HepG2 (cell line): ENCODE results near the gene DLST. TPM values are rescaled to one million over a fixed set of nuclear protein-coding genes. Genes with fewer than 3 reads are reported as not detected.

Source experiments
- ATAC-seq: fragments of 200-7000 bp; cut with Tn5 transposase; 3 replicates; pipeline ENCODE4 v1.9.1; 2020; ENCODE audit warnings: mild to moderate bottlenecking, moderate library complexity
- BruUV-seq: library from RNA; stranded (reverse); fragments of 400-500 nt; replicated peaks from 2 replicates; lab custom pipeline; 2021; lab: Mats Ljungman, UMichigan
- CTCF ChIA-PET: fragments of 300-600 bp; formaldehyde crosslinking; extraction: SDS; loops from one replicate; lab custom pipeline; 2021; ENCODE audit warnings: low total read pairs, inconsistent platforms, low intra/inter-chr PET ratio; lab: Yijun Ruan, JAX
- POLR2A ChIA-PET: fragments of 350-600 bp; sonication (Branson Sonifier 250); formaldehyde crosslinking; loops from one replicate; lab custom pipeline; 2020; ENCODE audit warnings: antibody characterized with exemption, inconsistent platforms; lab: Yijun Ruan, JAX
- DNase-seq: peaks from one replicate; pipeline ENCODE4 v3.0.0-alpha.2; 2015; ENCODE audit warnings: low spot score
- FAIRE-seq: peaks from 3 replicates; lab custom pipeline; 2011; peaks lifted over from hg19 to GRCh38; lab: Jason Lieb, UNC
- H2AFZ ChIP-seq: one replicate; pipeline ENCODE4 v1.6.1; 2011; ENCODE audit warnings: low read length, inconsistent platforms
- H3K27ac ChIP-seq: fragments of 300-600 bp; 3 replicates; pipeline ENCODE4 v1.8.0; 2011; ENCODE audit warnings: mixed run types, mild to moderate bottlenecking, mixed read lengths, low read length, inconsistent platforms; ENCODE audit not compliant: insufficient read depth; ENCODE audit errors: extremely low read length
- H3K27me3 ChIP-seq, 2 experiments: fragments of 200-600 bp in 1 of 2; 2 replicates in 1 of 2; 3 replicates in 1 of 2; pipeline versions ENCODE4 v1.6.0 to v1.8.0; 2011; ENCODE audit warnings: low read length in 2 of 2, mild to moderate bottlenecking in 2 of 2, moderate library complexity in 2 of 2, inconsistent platforms in 1 of 2; ENCODE audit not compliant: insufficient read depth in 2 of 2, control insufficient read depth in 1 of 2
- H3K36me3 ChIP-seq, 2 experiments: fragments of 200-600 bp in 1 of 2; replicated peaks in 1 of 2; 2 replicates in 1 of 2; 3 replicates in 1 of 2; pipeline versions ENCODE4 v1.5.1 to v1.8.0; 2011; ENCODE audit warnings: low read length in 2 of 2, inconsistent platforms in 1 of 2; ENCODE audit not compliant: insufficient read depth in 2 of 2, control insufficient read depth in 1 of 2
- H3K4me1 ChIP-seq: 2 replicates; pipeline ENCODE4 v1.5.1; 2012; ENCODE audit warnings: low read length, inconsistent platforms; ENCODE audit not compliant: insufficient read depth
- H3K4me2 ChIP-seq: 2 replicates; pipeline ENCODE4 v1.6.0; 2011; ENCODE audit warnings: low read depth, low read length, inconsistent platforms
- H3K4me3 ChIP-seq, 3 experiments: fragments of 200-600 bp in 1 of 3; sonication (generic), shearing (Covaris generic) in 1 of 3; replicated peaks in 1 of 3; 2 replicates each; pipeline ENCODE4 v1.5.1; 2011 to 2016; ENCODE audit warnings: low read length in 3 of 3, inconsistent platforms in 2 of 3, low read depth in 2 of 3, mild to moderate bottlenecking in 2 of 3, control low read depth in 1 of 3, mixed read lengths in 1 of 3; ENCODE audit not compliant: insufficient read depth in 1 of 3
- H3K79me2 ChIP-seq: one replicate; pipeline ENCODE4 v1.6.1; 2011; ENCODE audit warnings: low read length, inconsistent platforms; ENCODE audit not compliant: insufficient read depth
- H3K9ac ChIP-seq: 2 replicates; pipeline ENCODE4 v1.6.0; 2011; ENCODE audit warnings: mild to moderate bottlenecking, low read depth, low read length, inconsistent platforms; ENCODE audit not compliant: insufficient read depth
- H3K9me3 ChIP-seq: 2 replicates; pipeline ENCODE4 v1.5.1; 2012; ENCODE audit warnings: mild to moderate bottlenecking, low read length
- H4K20me1 ChIP-seq: 2 replicates; pipeline ENCODE4 v1.6.0; 2011; ENCODE audit warnings: inconsistent platforms, mild to moderate bottlenecking, low read length, moderate library complexity; ENCODE audit not compliant: insufficient read depth
- E2F1 ChIP-seq: sonication (generic); formaldehyde crosslinking; IDR thresholded peaks from 2 replicates; pipeline ENCODE4 v1.5.0; 2020; ENCODE audit warnings: missing genetic modification reagents
- GMEB1 ChIP-seq: sonication (generic); formaldehyde crosslinking; IDR thresholded peaks from 2 replicates; pipeline ENCODE4 v1.5.1; 2020; ENCODE audit warnings: missing genetic modification reagents, mild to moderate bottlenecking, borderline replicate concordance
- HOMEZ ChIP-seq: IDR thresholded peaks from 2 replicates; pipeline ENCODE4 v1.6.1; 2016; ENCODE audit warnings: low read depth
- MEIS2 ChIP-seq: sonication (generic); formaldehyde crosslinking; IDR thresholded peaks from 2 replicates; pipeline ENCODE4 v1.9.0; 2021; ENCODE audit warnings: mild to moderate bottlenecking, missing genetic modification reagents
- MLLT10 ChIP-seq: sonication (generic); formaldehyde crosslinking; IDR thresholded peaks from 2 replicates; pipeline ENCODE4 v1.4.0; 2020; ENCODE audit warnings: missing genetic modification reagents
- PAWR ChIP-seq: sonication (generic); formaldehyde crosslinking; IDR thresholded peaks from 2 replicates; pipeline ENCODE4 v1.4.0; 2020; ENCODE audit warnings: missing genetic modification reagents, mild to moderate bottlenecking, borderline replicate concordance
- SALL2 ChIP-seq: sonication (generic); formaldehyde crosslinking; IDR thresholded peaks from 2 replicates; pipeline ENCODE4 v1.8.1; 2023; ENCODE audit warnings: mild to moderate bottlenecking, missing genetic modification reagents, inconsistent platforms
- SMAD1 ChIP-seq: sonication (generic); formaldehyde crosslinking; IDR thresholded peaks from 2 replicates; pipeline ENCODE4 v1.4.0; 2020; ENCODE audit warnings: missing genetic modification reagents, low read depth, mild to moderate bottlenecking, borderline replicate concordance
- TFE3 ChIP-seq: IDR thresholded peaks from 2 replicates; pipeline ENCODE4 v1.6.1; 2016
- ZBTB26 ChIP-seq: IDR thresholded peaks from 2 replicates; pipeline ENCODE4 v1.6.1; 2016; ENCODE audit warnings: missing compliant biosample characterization, missing genetic modification reagents, borderline replicate concordance
- ZBTB44 ChIP-seq: sonication (generic); formaldehyde crosslinking; IDR thresholded peaks from 2 replicates; pipeline ENCODE4 v1.4.0; 2020; ENCODE audit warnings: missing genetic modification reagents
- ZNF101 ChIP-seq: sonication (generic); formaldehyde crosslinking; IDR thresholded peaks from 2 replicates; pipeline ENCODE4 v1.4.0; 2020; ENCODE audit warnings: mild to moderate bottlenecking, low read depth, missing genetic modification reagents, borderline replicate concordance
- ZNF510 ChIP-seq: sonication (generic); formaldehyde crosslinking; IDR thresholded peaks from 2 replicates; pipeline ENCODE4 v1.4.0; 2020; ENCODE audit warnings: low read depth, mild to moderate bottlenecking, missing genetic modification reagents
- ZNF652 ChIP-seq: IDR thresholded peaks from 2 replicates; pipeline ENCODE4 v1.6.1; 2016; ENCODE audit warnings: low read depth, borderline replicate concordance
- ZNF749 ChIP-seq: sonication (generic); formaldehyde crosslinking; IDR thresholded peaks from 2 replicates; pipeline ENCODE4 v1.8.0; 2022; ENCODE audit warnings: mild to moderate bottlenecking, missing genetic modification reagents, moderate library complexity, borderline replicate concordance
- WGBS: methylation state at CpG from one replicate; pipeline ENCODE4 v1.1.6; 2017; ENCODE audit warnings: low lambda C conversion rate; 5-methylcytosine and 5-hydroxymethylcytosine counted together
- in situ Hi-C: cut with HindIII; loops from 2 replicates; pipeline ENCODE4 v1.10.0; 2017; ENCODE audit warnings: low pct_unique_long_range_greater_than_20kb; ENCODE audit not compliant: extremely low pct_ligation_motif_present
- intact Hi-C: fragments of 100-400 bp; cut with micrococcal nuclease; formaldehyde crosslinking; loops from one replicate; pipeline ENCODE4 v1.10.0; 2022; ENCODE audit not compliant: unreplicated experiment
- polyA plus RNA-seq, 8 experiments: library from polyadenylated mRNA; depleted of rRNA in 3 of 8; stranded (reverse) in 7 of 8; unstranded in 1 of 8; fragments of >200 nt; fragmentation: Illumina TruSeq in 4 of 8; extraction: Trizol in 4 of 8; gene quantifications; 2 replicates each; pipeline versions ENCODE4 v1.2.1 to v1.2.3, GENCODE V29; 2011 to 2016; ENCODE audit warnings: low read depth in 4 of 8, missing spikeins in 1 of 8, mixed read lengths in 1 of 8; ENCODE audit not compliant: insufficient read depth in 1 of 8
- total RNA-seq, 5 experiments: library from RNA; depleted of rRNA; stranded (reverse); fragments of >200 nt; fragmentation: Illumina TruSeq; extraction: Trizol; gene quantifications; 2 replicates each; pipeline ENCODE4 v1.2.3, GENCODE V29; 2016; ENCODE audit warnings: low read depth in 1 of 5

The DLST gene
- total and polyA plus RNA-seq, 2 of the 13 experiments (the other 11 are each of a cell fraction or from before 2014, with no cell fraction given), result 56.5 to 94.3 TPM

GRCh38 chr14:74852922-74853530 lies 28.7 kb upstream of the DLST start:
- Histone ChIP-seq H3K27ac (no peak overlapping the region), H3K9me3 (no peaks in the 10 kb centered on the region), H3K4me1 (no peaks in the 10 kb centered on the region), H2AFZ (no peak overlapping the region), H3K9ac (no peak overlapping the region), H4K20me1 (no peaks in the 10 kb centered on the region), H3K4me2 (no peak overlapping the region), H3K4me3 (no peak overlapping the region), H3K36me3 (no peaks in the 10 kb centered on the region; a peak in 1 of 5 replicates), H3K79me2 (no peaks in the 10 kb centered on the region), H3K27me3 (no peaks in the 10 kb centered on the region)
- intact Hi-C loops (no loop called here), in situ Hi-C loops (no loop called here)
- BruUV-seq, result no TSS peak
- POLR2A ChIA-PET, result no interaction called here
- ATAC-seq, result no peak; the same call in 2 of the 3 replicates
- no peak for FAIRE-seq
- CTCF ChIA-PET, result no interaction called here
- 84% methylated on average over 2 of the region's 2 CpGs for WGBS
- no peak for DNase-seq
- TF ChIP-seq ZBTB44, result no peak
- TF ChIP-seq ZNF652 (CRISPR knock-in tag), result no peak
- no peak for TF ChIP-seq SALL2 (CRISPR knock-in tag)
- TF ChIP-seq HOMEZ, result no peak
- no peak for TF ChIP-seq PAWR
- no peak for TF ChIP-seq ZNF510 (CRISPR knock-in tag)
- TF ChIP-seq SMAD1 (CRISPR knock-in tag), result no peak
- no peak for TF ChIP-seq MLLT10 (CRISPR knock-in tag)
- TF ChIP-seq E2F1 (CRISPR knock-in tag), result no peak
- no peak for TF ChIP-seq MEIS2 (CRISPR knock-in tag)
- TF ChIP-seq ZBTB26, result no peak
- TF ChIP-seq GMEB1, result no peak
- no peak for TF ChIP-seq ZNF101 (CRISPR knock-in tag)
- TF ChIP-seq TFE3, result no peak
- no peak for TF ChIP-seq ZNF749 (CRISPR knock-in tag)
